OCI-LY3 (cell line): ENCODE data around the gene CHST12.

Experiments
- CTCF ChIP-seq: fragments of 200-600, 300-600 bp; sonication (generic); IDR thresholded peaks from 2 replicates; pipeline ENCODE4 v1.5.1; 2014; ENCODE audit warnings: antibody characterized with exemption, low read length, low read depth
- EZH2phosphoT487 ChIP-seq: fragments of 200-600 bp; shearing (Covaris generic); IDR thresholded peaks from 2 replicates; pipeline ENCODE4 v1.6.1; 2018; ENCODE audit warnings: antibody characterized with exemption, mixed run types, low read depth

- TF ChIP-seq CTCF (no peak), EZH2phosphoT487 (no peak)
Measured at GRCh38 chr7:2411049-2411448, 7.6 kb downstream of the CHST12 start.
